ENCODE results near the gene SLC36A1.
"Not testable (repeated sequence)": the region's sequence is repeated elsewhere in the genome, so short reads cannot be mapped to it uniquely, and the experiment has no call there.

Gene SLC36A1
- total RNA-seq, result 1.9 to 7.7 reads per million in 2 donors

DNA sequence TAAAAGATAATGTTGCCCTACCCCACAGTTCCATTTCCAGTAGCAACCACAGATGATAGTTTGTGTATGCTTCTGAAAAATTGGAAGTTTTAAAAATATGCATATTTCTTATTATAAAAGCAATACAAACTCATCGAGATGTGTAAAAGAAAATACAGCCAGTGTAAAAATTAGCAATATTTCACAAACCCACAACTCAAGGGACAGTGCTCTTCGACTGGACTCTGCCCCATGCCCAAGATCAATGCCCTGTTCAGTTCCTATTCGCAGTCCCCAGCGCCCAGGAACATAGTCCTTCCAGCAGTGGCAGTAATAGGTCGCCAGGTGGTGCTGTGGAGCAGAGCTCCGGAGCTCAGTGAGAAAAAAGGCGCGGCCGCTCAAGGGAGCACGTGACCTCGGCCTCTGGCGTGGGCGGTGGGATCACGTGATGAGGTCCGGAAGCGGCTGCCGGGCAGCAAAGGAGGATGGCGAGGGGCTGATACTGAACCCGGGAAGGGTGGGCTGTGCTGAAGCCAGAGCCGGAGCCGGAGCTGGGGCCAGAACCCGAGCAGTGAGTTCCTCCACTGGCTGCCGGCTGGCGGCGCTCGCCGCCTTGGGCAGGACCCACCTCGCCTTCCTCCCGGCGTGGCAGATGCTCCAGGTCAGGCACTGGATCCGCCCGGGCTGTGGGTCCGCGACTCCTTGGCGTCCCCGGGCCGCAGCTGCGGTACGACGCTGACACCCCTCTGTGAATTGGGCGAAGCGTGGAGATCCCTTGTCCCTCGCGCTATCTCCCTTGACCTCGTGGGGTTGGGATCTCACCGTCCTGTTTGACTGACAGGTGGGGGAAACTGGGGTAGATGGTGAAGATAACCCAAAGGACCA, at the start of gene SLC36A1:
Gene SLC36A1 (plus strand): TSS at position 430 of the 864 bp plus-strand sequence. CDS start 11,190 bp downstream, outside the sequence.
- peak; percentile 78 to 96 (median 83) for DNase-seq

DNA sequence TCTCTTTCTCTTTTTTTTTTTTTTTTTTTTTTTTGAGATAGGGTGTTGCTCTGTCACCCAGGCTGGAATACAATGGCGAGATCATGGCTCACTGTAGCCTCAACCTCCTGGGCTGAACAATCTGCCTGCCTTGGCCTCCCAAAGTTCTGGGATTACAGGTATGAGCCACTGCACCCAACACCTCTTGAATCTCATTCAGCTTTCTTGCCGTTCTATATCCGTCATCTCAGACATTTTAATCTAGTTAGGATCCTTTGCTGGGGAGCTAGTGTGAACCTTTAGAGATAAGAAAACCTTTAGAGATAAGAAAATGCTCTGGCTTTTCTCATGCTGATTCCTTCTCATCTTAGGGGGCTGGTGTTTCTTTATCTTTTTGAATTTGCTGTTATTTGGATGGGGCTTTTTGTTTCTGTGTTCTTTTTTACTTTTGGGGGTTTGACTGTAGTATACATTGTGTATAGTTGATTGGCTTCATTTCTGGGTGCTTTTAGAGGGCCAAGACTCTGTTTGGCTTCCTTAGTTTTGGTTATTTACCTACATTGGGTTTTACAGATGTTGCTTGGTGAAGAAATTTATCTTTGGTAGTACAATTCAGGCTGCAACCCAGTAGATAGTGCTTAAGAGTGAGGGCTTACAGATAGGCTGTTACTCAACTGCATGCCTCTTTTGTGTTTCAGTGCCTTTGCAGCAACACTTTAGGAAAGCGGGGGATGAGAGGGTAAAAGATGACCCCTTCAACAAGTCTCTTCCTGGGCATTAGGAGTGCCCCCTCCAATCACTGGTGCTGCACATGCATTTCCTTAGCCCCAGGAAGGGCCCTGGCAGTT, 41.9 kb upstream of the SLC36A1 start:
- DNase-seq, result no peak

DNA sequence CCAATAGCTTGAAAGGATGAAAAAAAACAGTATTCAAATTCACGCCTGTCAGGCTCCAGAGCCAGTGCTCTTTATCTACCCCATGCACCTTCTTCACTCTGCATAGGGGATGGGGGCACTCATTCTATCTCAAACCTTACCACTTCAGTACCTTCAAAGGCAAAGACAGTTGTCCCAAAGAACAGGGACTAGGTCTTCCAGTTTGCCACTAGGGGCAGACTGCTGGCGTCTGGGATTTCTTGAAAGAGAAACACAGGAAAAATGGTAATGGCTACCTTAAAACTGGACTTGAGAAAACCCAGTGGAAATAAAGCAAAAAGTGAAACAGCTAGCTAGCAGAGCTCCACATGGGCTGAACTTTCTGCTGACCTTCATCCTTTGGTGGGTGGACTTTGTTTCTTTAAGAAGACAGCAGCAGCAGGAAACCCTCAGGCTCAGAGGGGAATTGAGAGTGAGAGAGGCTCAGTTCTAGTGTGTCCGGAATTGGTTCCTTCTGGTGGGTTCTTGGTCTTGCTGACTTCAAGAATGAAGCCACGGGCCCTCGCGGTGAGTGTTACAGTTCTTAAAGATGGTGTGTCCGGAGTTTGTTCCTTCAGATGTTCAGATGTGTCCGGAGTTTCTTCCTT, 41.0 kb upstream of the SLC36A1 start:
- DNase-seq, result no peak

DNA sequence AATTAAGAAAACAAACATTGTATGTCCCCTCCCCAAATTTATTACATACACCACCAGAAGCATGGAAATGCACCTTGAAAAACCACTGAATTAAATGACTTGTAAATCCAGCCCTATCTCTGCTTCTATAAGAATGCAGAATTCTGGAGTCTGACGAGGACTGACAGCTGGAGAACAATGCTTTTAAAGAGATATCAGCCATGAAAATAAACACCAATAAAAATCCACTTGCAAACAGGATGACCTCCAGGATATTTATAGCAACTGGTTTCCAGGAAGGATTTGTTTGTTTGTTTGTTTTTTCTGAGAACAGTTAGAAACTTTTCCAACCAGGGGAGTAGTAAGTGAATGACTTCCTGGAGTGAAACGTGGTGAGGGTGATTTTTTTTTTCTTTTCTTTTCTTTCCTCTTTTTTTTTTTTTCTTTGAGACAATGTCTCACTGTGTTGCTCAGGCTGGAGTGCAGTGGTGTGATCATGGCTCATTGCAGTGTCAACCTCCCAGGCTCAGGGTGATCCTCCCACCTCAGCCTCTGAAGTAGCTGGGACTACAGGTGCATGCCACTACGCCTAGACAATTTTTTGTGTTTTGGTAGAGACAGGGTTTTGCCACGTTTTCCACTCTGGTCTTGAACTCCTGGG, 38.7 kb upstream of the SLC36A1 start:
- DNase-seq, result no peak

DNA sequence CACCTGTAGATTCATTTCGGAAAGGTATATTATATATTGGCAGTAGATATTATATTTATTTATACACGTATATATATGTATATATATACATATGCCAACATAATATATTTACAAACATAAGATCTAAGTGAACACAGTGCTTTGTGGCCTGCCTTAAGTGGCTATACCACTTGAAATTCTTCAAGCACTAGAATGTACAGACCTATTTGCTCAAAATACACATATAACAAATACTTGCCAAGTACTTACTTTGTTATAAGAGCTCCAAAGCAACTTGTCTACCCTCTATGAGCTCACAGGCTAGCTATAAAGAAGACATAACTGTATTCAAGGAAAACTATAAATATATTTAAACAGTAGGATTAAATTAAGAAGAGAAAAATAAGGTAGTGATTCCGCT, 33.6 kb upstream of the SLC36A1 start:
- no peak for DNase-seq

DNA sequence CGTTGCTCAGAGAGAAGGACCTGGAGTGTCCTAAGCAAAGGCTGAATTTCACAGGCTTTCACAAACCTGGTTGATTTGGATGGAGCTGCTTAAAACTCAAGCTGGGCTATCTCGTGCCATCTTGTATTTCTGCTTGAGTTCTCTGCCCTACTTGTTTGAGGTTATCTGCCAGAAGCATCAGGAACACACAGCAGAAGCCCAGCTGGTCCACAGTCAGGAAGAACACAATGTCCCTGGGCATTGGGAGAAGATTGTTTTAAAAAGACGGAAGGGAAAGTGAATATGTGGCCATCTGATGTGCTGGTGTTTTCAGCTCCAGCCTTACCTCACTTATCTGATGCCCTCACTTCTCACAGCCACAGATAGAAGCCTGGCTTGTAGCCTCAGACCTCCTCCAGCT, 32.9 kb upstream of the SLC36A1 start:
- DNase-seq, result no peak

DNA sequence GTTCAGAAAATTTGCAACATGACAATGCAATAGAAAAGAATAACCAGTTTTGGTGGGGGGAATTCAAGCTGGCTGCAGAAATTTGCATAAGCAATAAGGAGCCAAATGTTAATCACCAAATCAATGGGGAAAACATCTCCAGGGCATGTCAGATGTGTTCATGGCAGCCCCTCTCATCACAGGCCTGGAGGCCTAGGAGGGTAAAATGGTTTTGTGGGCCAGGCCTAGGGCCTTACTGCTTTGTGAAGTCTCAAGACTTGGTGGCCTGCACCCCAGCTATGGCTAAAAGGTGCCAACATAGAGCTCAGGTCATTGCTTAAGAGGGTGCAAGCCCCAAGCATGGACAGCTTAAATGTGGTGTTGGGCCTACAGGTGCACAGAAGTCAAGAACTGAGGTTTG, 29.7 kb upstream of the SLC36A1 start:
- DNase-seq, result no peak

DNA sequence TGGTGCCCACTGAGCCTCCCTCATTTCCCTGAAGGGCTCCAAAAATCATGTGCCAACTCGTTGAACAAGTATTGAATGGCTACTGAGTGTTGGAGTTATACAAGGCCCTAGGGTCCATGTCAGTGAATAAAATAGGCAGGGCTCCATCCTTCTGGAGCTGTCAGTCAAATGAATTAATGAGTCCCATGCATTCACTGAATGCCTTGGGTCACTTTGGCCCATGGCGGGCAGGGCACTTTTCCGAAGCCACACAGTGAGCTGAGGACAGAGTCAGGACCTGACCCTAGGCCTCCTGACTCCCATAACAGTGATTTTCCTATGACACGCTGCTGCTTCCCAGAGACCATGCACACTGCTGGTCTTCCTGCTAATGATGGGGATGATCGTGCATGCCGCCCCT, 27.3 kb upstream of the SLC36A1 start:
- DNase-seq, result no peak

DNA sequence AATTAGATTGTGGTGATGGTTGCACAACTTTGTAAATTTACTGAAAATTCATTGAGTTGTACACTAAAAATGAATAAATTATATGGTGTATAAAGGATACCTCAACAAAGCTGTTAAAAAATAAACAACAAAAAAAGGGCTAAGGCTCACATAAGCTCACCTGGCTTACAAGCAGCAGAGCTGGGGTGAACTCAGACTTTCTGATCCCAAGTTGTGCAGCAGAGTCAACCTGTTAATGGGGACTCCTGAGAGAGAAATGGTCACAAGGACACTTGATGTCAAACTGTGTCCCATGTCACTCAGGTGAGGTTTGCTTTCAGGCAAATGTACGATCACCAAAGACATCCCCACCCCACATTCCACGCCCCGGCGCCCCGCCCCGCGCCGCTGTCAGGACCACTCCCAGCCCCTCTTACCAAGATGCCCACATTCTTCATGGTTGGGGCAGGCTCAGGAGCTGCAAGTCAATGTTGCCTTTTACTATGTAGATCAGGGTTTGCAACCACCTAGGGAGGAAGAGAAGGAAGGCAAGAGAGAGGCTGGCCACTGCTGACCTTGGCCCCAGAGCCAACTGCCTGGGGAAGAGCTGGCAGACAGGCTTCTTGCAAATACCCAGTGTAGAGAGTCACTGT, 22.4 kb upstream of the SLC36A1 start:
- no peak for DNase-seq

DNA sequence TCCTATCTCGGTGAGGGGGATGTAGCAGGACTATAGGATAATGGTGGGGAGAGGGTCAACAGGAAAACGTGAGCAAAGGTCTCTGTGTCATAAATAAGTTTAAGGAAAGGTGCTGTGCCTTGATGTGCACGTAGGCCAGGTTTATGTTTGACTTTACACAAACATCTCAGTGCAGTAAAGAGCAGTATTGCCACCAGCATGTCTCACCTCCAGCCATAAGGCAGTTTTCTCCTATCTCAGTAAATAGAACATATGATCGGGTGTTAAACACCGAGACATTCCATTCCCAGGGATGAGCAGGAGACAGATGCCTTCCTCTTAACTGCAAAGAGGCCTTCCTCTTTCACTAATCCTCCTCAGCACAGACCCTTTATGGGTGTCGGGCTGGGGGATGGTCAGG, 21.1 kb upstream of the SLC36A1 start:
- not testable (repeated sequence) for DNase-seq

DNA sequence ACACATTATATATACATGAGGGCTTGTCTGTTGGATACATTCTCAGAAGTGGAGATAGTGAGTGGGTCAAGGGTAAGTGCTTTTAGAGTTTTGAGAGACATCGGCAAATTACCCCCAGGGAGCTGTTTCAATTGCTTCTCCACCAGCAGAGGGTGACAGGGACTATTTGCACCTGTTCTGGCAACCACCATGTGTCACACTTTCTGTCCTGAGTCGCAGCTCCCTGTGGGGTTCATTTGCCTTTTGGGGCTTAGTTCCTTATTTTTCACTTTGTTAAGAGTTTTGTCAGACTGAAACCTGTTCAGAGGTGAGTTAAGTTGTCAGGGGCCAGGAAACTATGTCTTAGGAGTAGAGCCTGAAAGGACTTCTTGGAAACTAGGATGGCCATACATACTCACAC, 20.1 kb upstream of the SLC36A1 start:
- DNase-seq, result no peak

DNA sequence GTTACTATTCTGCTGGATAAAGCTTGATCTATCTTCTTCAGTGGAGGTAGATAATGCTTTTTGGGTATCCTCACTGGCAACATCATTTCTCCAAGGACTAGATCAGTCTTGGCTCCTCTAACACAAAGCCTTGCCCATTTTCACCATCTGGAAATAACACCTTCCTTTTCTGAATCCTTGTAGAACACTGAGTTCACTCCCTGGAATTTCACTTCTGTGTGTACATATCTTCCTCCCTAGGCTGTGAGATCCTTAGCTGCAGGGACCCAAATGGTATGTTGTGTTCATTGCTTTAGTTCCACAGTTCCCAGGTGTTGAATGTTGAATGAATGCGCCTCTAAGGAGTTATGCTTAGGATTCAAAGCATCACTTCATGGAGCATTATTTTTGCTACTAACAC, 16.7 kb upstream of the SLC36A1 start:
- DNase-seq, result no peak

DNA sequence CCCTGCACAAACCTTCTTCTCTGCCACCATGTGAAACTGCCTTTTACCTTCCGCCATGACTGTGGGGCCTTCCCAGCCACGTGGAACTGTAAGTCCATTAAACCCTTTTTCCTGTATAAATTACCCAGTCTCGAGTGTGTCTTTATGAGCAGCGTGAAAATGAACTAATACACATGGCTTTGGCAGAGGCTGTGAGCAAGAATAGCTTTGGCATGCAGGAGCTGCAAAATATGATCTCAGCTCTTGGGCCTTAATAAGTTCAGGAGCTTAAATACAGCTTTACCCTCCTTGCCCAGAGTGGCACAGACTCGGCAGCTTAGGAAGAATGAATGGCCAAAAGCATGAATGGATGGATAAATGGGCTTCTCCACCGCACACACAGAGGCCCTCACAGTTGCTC, 15.7 kb upstream of the SLC36A1 start:
- no peak for DNase-seq

DNA sequence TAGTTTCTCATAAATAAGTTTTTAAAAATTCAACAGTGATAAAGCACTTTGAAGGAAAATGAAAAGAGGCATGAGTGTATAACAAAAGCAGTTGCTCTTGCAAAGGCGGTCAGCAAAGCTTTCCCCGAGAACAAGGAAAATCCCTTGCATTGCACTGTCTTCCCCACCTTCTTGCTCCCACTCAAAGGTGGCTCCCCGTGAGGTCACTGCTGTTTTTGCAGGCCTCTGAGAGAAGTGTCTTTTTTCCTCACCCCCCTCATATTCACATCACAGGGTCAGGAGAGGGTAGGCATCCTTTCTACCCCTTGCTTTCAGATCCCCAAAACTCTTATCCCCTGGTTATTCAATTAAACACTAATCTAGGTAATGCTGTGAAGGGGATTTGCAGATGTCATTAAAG, 15.2 kb upstream of the SLC36A1 start:
- no peak for DNase-seq

DNA sequence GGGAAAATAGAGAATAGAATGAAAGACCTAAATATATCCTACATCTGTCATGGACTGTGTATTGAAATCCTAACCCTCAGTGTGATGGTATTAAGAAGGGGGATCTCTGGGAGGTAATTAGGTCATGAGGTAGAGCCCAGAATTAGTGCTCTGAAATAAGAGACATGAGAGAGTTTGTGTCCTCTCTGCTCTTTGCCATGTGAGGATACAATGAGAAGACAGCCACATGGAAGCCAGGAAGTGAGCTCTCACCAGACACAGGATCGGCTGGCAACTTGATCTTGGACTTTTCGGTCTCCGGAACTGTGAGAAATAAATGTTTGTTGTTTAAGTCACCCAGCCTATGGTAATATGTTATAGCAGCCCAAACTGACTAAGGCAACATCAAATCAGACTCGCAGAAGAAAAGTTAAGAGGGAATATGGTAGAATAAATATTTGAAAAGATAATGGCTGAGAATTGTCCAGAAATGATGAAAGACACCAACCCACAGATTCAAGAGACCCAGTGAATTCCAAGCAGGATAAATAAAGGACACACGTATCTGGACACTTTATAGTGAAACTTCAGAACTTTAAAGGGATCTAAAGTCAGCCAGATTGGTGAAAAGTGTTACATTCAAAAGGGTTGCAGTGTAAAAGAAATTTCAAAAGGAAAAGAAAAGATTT, 12.7 kb upstream of the SLC36A1 start:
- DNase-seq, result no peak

DNA sequence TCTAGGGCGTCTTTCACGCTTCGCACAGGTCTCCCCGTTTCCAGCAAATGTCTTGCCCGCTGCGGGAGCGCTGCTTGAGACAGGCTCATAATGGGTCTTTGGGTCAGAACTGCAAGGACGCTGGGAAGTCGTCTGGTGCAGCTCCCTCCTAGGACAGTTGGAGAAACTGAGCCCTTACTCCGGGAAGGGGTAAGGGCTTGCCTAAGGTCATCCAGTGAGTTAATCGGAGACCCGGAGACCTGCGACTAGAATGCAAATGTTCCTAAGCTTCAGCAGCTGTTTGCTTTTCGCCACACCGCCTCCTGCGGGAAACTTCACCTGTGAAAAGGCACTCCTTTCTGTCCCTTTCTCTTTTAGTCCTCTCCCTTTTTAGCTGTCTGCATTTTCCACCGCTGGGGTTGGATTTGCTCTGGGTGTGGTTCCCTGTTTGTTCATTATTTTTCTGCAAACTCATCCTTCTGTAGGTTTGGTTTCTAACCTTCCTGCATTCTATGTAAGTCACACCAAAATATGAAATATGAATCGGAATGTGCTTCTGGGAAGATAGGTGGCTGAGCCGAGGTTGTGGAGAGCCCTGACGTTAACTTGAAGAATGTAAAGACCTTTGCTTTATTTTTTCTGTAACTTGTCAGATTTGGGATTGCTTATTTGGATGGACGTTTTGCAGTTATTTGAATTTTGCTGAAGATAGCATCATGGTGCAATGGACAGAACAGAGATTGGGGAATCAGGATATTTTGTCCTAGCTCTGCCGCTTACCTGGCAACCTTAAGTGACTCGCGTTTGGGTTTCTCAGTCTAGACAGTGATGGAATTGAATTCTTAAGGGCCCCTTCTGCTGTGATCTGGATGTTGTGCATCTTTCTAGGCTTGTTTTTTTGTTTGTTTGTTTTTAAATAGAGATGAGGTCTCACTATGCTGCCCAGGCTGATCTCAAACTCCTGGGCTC, 909 bp downstream of the SLC36A1 start:
- peak in 2 of 5 experiments; percentile 3 to 11 for DNase-seq

DNA sequence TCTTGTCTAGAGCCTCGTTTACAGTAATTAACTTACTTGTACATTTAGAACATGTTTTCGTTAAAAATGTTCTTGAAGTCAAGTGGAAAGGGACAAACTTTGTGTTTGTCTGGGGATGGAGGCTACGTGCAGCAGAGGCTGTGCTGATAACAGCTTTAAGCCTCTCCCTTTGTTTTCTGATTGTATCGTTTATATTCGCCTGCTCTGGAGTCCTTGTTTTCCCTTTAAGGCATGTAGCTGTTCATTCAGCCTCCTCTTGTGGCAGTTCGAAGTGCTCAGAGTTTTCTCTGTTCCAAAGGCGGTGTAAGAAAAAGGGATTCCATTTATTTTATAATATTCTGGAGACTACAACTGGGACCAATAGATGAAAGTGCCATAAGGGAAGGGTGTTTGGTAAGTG, 1.9 kb downstream of the SLC36A1 start:
- no peak for DNase-seq

DNA sequence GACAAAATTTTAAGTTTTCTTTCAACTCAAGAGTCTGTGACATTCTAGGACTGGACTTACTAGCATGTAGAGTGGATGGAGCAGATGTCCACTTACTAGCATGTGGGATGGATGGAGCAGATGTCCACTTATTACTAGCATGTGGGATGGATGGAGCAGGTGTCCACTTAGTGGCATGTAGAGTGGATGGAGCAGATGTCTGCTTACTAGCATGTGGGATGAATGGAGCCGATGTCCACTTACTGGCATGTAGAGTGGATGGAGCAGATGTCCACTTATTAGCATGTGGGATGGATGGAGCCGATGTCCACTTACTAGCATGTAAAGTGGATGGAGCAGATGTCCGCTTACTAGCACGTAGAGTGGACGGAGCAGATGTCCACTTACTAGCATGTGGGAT, 2.4 kb downstream of the SLC36A1 start:
- DNase-seq, result no peak

DNA sequence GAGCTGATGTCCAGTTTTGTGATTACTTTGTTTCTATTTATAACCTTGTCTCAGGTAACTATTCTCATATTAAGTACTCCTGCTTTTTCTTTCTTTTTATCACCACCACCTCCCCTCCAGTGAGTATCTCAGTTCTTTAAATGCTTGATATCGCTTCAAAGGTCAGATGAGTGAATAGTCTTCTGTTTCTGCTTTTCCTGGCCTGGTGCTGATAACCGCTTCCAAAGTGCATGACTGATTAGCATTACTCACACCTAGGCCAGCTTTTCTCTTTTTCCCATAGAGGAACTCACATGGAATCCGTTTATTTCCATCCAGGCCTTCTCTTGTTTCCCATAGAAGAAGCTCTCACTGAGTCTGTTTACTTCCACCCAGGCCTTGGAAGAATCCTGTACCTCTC, 3.2 kb downstream of the SLC36A1 start:
- no peak for DNase-seq
